ENCODE results near the gene CCDC33. TPM values are rescaled to one million over a fixed set of nuclear protein-coding genes. Genes with fewer than 3 reads are reported as not detected.

The CCDC33 gene
- polyA plus RNA-seq, 1 of the 3 experiments (the other 2 are of a cell fraction), result 4.0 TPM

DNA sequence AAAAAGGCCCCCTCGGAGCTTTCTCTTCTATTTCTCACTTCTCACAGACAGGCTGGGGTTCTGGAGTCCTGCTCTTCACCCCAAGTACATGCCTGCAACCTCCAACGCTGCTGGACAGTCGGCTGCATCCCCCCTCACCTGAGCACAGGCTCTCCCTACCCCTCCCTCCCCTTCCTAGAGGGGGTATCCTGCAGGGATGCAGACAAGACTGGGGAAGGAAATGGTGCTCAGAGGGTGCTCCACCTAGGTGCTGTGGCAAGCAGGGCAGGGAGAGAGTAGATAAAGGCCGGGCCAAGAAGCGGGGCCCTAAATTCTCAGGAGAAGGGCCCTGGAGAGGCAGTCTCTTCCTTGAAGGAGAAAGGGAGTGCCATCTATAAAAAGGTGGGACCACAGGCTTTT is 26.6 kb upstream of the CCDC33 start (continued):
- TF ChIP-seq ZBTB33 (IDR thresholded peaks at IDR 0.05; ENCODE audit: borderline replicate concordance, low read depth), result no peak
- no peak for TF ChIP-seq GABPA (IDR thresholded peaks at IDR 0.05; ENCODE audit: low read depth)
- no peak for TF ChIP-seq CHD2 (IDR thresholded peaks at IDR 0.05; ENCODE audit: low read length, partially characterized antibody)
- no peak for TF ChIP-seq POLR2AphosphoS5 (IDR thresholded peaks at IDR 0.05; ENCODE audit: low read depth, low read length)
- no peak for TF ChIP-seq EZH2phosphoT487 (IDR thresholded peaks at IDR 0.05; ENCODE audit: borderline replicate concordance, low read depth)
- TF ChIP-seq ELF1 (IDR thresholded peaks at IDR 0.05), result no peak

DNA sequence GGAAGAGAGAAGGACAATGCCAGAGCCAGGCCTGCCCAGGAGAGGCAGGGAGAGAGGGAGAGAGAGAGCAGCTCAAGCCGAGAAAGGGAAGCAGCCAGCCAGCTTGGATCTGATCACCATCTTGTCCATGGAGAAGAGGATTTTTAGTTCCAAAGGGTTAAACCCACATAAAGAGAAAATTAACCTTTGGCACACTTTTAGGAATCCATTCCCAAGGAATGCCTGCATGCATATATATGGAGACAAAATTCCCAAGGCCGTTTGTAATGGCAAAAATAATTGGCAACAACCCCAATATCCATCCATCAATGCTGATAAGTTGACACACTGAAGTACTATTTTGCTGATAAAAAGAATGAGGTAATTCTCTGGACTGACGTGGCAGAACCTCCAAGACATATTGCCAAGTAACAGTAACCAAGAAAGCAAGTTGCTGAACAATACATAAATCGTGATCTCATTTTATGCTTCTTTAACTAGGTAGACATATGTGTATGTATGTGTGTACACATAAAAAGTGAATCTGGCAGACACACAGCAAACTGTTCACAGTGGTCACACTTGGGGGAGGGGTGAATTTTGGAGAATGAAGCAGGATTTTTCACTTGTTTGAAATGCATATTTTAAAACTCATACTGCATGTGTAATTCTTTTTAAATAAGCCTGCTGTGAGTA is 26.0 kb upstream of the CCDC33 start:
- peaks cover 18% of the 10 kb centered on the region for H3F3A ChIP-seq (replicated peaks; ENCODE audit: insufficient read depth)

More for the DNA sequence above, 26.0 kb upstream of the CCDC33 start:
- POLR2A ChIA-PET, result interaction anchor here (1.2 kb wide), 1 partner anchor 12 kb away, joined by 6 read pairs; no protein-coding TSS in a partner anchor
- H3K27ac ChIP-seq (ENCODE audit: low read depth in 2 of 2, low read length in 1 of 2), result peak overlapping the region; percentile 61 to 82
- 26% methylated on average over 4 of the region's 4 CpGs for WGBS (ENCODE audit: low lambda C conversion rate)
- H3K27me3 ChIP-seq (ENCODE audit: insufficient read depth), result no peaks in the 10 kb centered on the region
- H3K9ac ChIP-seq, result peak overlapping the region; percentile 55
- no peaks in the 10 kb centered on the region for H3K36me3 ChIP-seq (replicated peaks in 1 of 2; ENCODE audit: control insufficient read depth in 1 of 2, insufficient read depth in 2 of 2, low read length in 1 of 2)
- CTCF ChIA-PET, result interaction anchor here (0.7 to 1.2 kb wide), 5 partner anchors 10 to 166 kb away, joined by 3 to 6 read pairs (median 3); no protein-coding TSS in a partner anchor
- H3K4me2 ChIP-seq, result peak overlapping the region; percentile 17
- TF ChIP-seq, protein P1, sequence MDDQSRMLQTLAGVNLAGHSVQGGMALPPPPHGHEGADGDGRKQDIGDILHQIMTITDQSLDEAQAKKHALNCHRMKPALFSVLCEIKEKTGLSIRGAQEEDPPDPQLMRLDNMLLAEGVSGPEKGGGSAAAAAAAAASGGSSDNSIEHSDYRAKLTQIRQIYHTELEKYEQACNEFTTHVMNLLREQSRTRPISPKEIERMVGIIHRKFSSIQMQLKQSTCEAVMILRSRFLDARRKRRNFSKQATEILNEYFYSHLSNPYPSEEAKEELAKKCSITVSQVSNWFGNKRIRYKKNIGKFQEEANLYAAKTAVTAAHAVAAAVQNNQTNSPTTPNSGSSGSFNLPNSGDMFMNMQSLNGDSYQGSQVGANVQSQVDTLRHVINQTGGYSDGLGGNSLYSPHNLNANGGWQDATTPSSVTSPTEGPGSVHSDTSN (IDR thresholded peaks at IDR 0.05), result peak; percentile 94
- peak in 1 of 2 experiments; percentile 38; a peak in 1 of 4 replicates for TF ChIP-seq EP300 (IDR thresholded peaks at IDR 0.05; ENCODE audit: borderline replicate concordance in 1 of 2, low read depth in 1 of 2, low read length in 1 of 2)
- no peak for TF ChIP-seq GABPA (IDR thresholded peaks at IDR 0.05; ENCODE audit: low read depth)
- TF ChIP-seq JUND (IDR thresholded peaks at IDR 0.05), result peak; percentile 80
- no peak for TF ChIP-seq IRF3 (IDR thresholded peaks at IDR 0.05; ENCODE audit: low read depth, low read length)
- no peak for TF ChIP-seq TAF1 (IDR thresholded peaks at IDR 0.05; ENCODE audit: borderline replicate concordance, low read depth, low read length)
- peak; percentile 91 for TF ChIP-seq NFIC (IDR thresholded peaks at IDR 0.05; ENCODE audit: borderline replicate concordance)
- TF ChIP-seq TCF12 (IDR thresholded peaks at IDR 0.05), result peak; percentile 74
- TF ChIP-seq FOSL2 (IDR thresholded peaks at IDR 0.05; ENCODE audit: borderline replicate concordance, low read depth), result peak; percentile 54; the same call in 1 of the 2 replicates
- no peak for TF ChIP-seq RFX5 (IDR thresholded peaks at IDR 0.05; ENCODE audit: low read length)
- no peaks in the 10 kb centered on the region for H4K20me1 ChIP-seq (ENCODE audit: insufficient read depth)
- no peaks in the 10 kb centered on the region for H3K9me3 ChIP-seq
- no peak for DNase-seq
- no peaks in the 10 kb centered on the region for H3K79me2 ChIP-seq (ENCODE audit: insufficient read depth)
- peaks cover 25 to 53% of the 10 kb centered on the region in 2 experiments for H3K4me1 ChIP-seq (ENCODE audit: control insufficient read depth in 1 of 2, insufficient read depth in 2 of 2, low read depth in 1 of 2, low read length in 1 of 2)
- H3K4me3 ChIP-seq (ENCODE audit: low read depth in 2 of 2, low read length in 1 of 2), result no peak overlapping the region
- no peaks in the 10 kb centered on the region for H3K9me2 ChIP-seq
- no peak overlapping the region for H2AFZ ChIP-seq (ENCODE audit: low read depth)
